ENCODE measurements around the gene RHBG.
"Not testable (repeated sequence)": the region's sequence is repeated elsewhere in the genome, so short reads cannot be mapped to it uniquely, and the experiment has no call there.

The RHBG gene

GRCh38 chr1:156360534-156360933, 8.5 kb upstream of the RHBG start:
- no peak for DNase-seq

DNA sequence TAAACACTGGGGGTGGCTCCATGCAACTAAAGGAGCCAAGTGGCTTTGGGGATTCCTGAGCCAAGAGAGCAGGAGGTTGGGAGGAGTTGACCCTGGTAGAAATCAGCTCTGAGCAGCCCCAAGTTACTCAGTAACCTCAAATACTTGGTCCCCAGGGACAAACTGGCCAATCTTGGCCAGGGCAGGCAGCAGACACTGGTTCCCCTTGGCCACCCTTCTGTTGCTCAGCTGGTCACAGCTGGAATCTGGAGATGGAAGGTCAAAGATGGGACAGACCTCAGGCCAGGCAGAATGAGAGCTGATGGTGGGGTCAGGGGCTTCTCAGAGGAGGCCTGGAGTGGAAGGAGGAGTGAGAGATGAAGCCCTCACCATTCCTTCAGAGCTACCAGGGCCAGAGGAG, 3.3 kb upstream of the RHBG start:
- no peak for DNase-seq

GRCh38 chr1:156366378-156367166, 2.4 kb upstream of the RHBG start:
- DNase-seq: no peak

DNA sequence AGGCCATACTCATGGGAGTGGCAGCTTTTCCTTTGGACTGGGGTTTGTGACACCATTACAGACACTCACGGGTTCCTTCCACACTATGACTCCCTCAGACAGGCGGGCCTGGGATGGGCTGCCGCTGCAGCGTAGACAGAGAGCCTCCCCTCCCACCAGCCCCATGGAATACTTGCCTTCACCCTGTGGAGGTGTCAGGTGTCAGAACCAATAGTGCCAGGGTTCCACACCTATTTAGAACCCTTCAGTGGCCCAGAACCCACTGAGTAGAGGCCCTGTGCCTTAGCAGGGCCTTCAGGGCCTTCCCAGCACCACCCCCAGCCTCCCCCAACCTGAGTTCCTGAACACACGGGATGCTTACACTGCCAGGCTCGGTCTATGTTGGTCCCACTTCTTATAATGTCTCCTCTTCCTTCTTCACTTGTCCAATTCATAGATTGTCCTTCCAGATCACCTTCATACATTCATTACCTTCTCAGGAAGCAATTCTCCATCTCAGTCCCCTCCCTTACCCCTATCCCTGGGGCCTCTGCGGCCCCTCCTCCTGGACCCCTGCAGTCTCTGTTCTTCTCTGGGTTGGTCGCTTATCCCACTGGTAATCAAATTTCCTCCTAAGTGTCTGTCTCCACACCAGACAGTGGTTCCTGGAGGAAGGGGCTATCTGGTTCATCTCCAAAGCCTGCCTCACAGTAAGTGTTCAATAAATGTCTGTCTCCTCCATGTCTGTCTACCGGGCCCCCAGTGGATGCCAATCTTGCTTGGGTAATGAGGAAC, 1.4 kb upstream of the RHBG start:
- DNase-seq: no peak

- no peak for DNase-seq
These were observed 803 bp upstream of the RHBG start for GRCh38 chr1:156368157-156368658.

GRCh38 chr1:156369685-156370286, 775 bp downstream of the RHBG start:
- not testable (repeated sequence) for DNase-seq

GRCh38 chr1:156371553-156372264, 2.7 kb downstream of the RHBG start:
- no peak for DNase-seq

GRCh38 chr1:156372265-156372586, 3.2 kb downstream of the RHBG start:
- no peak for DNase-seq

- DNase-seq: no peak
These were observed 3.9 kb downstream of the RHBG start for GRCh38 chr1:156372876-156373275.

DNA sequence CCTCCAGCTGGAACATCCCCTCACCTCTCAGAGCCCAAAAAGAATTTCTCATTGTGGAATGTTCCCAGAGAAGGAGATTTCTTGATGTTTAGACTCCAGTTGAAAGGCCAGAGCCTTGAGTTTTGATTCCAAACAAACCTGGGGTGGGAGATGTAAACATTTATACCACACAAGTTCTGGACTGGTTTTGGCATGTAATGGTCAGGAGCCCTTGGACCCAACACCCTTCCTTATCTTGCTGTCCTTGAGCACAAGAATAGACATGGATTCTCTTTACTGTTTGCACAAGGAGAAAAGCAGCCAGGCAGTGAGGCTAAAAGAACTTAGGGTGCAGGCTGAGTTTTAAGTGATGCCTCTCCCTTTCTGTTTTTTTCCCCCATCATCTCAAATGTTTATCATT, 4.5 kb downstream of the RHBG start:
- no peak for DNase-seq

DNA sequence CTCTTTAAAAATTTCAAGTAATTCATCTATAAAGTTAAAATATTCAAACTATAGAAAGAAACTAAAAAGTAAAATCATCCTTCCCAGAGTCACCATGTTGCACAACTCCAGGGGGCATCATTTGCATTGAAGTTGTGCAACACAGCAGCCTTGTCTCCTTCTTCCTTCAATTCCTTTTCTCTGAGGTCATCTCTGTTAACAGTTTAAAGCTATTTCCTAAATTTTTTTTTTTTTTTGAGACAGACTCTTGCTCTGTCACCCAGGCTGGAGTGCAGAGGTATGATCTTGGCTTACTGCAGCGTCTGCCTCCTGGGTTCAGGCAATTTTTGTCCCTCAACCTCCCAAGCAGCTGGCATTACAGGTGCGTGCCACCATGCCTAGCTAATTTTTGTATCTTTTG, 7.1 kb downstream of the RHBG start:
- DNase-seq: no peak

DNA sequence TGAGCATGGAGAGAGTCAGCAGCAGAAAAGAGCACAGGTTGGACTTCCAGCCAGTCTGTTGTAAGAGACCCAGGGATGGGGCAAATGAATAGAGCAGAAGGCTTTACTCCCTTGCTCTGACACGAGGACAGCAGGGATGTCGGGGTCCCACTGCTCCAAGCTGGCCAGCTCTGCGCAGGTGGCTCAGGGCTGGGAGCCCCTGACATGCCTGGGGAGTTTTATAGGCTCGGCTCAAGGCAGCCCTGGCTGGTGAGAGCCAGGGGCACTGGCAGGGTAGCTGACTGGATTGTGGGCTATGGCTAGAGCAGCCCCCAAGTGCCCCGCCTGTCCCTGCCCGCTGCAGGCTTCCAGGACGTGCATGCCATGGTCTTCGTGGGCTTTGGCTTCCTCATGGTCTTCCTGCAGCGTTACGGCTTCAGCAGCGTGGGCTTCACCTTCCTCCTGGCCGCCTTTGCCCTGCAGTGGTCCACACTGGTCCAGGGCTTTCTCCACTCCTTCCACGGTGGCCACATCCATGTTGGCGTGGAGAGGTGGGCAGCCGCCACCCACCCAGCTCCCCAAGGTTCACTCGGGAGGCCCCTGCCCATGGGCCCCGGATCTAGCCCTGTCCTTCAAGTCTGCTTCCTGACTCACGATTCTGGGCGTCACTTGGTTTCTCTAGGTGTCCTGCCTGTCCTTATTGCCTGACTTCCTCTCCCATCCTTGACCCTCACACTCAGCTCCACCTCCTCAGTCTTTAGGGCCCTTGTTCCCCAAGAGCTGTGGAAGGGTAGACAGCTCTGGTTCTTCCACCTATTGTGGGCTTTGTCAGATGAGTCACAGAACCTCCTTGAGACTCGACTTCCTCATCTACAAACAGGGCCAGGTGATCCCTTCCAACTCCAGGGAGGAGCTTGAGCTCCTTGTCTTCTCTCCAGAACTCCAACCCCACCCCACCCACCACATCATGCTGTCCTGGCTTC, 8.2 kb downstream of the RHBG start:
- no peak for DNase-seq

GRCh38 chr1:156378557-156378956, 9.5 kb downstream of the RHBG start:
- DNase-seq: no peak

DNA sequence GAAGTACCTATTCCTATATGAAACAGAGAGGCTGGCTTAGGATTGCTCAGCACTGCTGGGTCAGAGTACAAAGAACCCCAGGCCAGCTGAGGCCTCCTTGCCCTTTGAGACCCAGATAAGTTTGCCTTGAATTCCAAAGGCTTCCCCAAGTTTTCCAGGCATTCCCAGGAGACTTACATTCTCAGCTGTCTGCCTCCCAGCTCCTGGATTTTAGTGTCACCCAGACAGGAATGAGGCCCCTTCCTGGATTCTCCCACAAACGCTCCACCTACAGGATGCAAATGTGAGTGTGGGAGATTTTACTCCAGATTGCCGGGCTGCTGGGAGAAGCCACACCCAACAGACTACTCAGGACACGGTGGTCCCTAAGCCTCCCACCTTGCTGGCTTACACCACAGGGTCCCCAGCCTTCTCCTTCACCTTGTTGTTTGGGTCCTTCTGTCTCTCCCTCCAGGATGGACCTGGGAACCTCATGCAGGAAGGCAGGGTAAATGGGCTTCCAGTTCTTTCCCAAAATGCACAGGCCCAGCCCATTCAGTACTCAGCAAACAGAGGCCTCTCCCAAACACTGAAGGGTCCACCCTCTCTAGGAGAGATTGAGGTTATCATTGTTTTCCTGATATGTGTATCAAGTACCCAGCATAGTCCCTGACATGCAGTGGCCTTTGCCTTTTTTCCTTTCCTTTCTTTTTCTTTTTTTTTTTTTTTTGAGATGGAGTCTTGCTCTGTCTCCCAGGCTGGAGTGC, 10.6 kb downstream of the RHBG start:
- DNase-seq: no peak

DNA sequence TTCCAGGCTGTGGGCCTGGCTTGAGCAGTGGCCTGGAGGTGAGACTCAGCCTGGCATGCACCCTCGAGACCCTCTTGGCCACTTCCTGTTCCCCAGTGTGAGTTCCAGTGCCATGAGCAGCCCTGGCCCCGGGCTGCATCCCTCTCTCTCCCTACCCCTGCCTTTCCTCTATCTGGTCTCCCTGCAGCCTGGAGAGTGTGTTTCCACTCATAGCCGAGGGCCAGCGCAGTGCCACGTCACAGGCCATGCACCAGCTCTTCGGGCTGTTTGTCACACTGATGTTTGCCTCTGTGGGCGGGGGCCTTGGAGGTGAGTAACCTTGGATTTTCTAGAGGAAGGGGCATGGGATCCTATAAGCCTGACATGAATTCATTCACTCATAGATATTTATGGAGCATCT, 13.6 kb downstream of the RHBG start:
- no peak for DNase-seq

DNA sequence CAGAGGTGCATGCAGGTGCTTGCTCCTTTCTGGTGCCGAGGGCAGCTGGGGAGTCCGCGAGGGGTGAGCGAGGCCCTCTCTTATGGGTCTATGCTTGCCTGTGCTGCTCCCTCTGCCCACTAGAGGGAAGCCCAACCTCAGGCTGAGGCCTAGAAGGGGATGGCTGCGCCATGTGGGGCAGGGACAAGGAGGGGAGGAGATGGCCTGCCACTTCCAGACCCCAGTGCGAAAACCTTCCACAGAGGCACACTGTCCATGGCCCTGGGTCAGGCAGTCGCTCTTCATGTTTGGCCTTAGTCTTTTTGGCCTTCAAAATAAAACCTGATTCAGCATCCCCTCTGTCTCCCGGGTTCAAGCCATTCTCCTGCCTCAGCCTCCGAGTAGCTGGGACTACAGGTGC, 14.0 kb downstream of the RHBG start:
- DNase-seq: no peak

- DNase-seq: no peak
These were observed 15.0 kb downstream of the RHBG start for GRCh38 chr1:156384007-156384406.

- no peak for DNase-seq
These were observed 15.6 kb downstream of the RHBG start for GRCh38 chr1:156384658-156385057.

DNA sequence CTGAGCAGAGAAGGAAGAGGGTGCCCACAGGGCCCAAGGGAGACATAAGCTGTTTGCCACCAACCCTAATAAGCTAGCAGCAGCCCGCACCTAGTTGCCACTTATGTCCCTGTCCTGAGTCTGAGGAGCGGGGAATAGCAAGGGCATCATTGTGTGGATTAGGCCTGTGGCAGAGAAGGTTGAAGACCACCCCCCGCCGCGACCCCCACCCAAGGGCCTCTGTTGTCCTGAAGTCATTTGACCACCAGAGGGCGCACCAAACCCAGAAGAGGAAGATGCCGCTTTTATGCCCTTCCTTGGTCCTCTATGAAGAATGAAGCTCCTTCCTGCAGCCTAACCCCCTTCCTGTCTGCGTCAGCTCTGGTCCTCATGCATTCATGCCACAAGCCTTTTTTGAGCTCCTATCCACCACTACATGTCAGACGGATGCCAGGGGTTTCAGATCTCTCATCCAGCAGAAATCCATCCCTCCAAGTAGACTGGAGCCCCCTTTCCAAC, 16.6 kb downstream of the RHBG start:
- DNase-seq: no peak

GRCh38 chr1:156386134-156386901, 17.3 kb downstream of the RHBG start:
- no peak for DNase-seq

Measured in NCI-H1436 treated with DMSO at 0.1 percent for 48 hours (cell line).